Measurements from ENCODE around the gene CD1C.

GRCh38 chr1:158329300-158329699, 39.6 kb downstream of the CD1C start:
- no peak for TF ChIP-seq CTCF (IDR thresholded peaks at IDR 0.05; ENCODE audit: borderline replicate concordance, extremely low read depth, low read length, poor library complexity, severe bottlenecking)
- no peak for TF ChIP-seq EZH2 (IDR thresholded peaks at IDR 0.05; ENCODE audit: borderline replicate concordance, low read depth, low read length, severe bottlenecking)
